Osteoblast (primary cell): Measurements from ENCODE around the gene WDR54. TPM values are rescaled to one million over a fixed set of nuclear protein-coding genes. Genes with fewer than 3 reads are reported as not detected.
A peak's percentile ranks its signal among the peaks of the same experiment; 100 is the strongest.

ENCODE experiments used
- DNase-seq: peaks from one replicate; pipeline ENCODE4 v3.0.0; 2011; ENCODE audit warnings: low spot score, mixed read lengths; ENCODE audit not compliant: insufficient read length; ENCODE audit errors: missing footprints
- H2AFZ ChIP-seq: 2 replicates; pipeline ENCODE4 v1.6.0; 2011; ENCODE audit warnings: mild to moderate bottlenecking, low read length
- H3K27ac ChIP-seq: 2 replicates; pipeline ENCODE4 v1.5.1; 2011; ENCODE audit warnings: mild to moderate bottlenecking, low read depth, low read length, moderate library complexity
- H3K27me3 ChIP-seq: 2 replicates; pipeline ENCODE4 v1.6.0; 2012; ENCODE audit warnings: mild to moderate bottlenecking, control low read depth, inconsistent platforms, low read length, moderate library complexity; ENCODE audit not compliant: insufficient read depth
- H3K36me3 ChIP-seq: 2 replicates; pipeline ENCODE4 v1.5.1; 2011; ENCODE audit warnings: mild to moderate bottlenecking, low read length, control low read depth, moderate library complexity; ENCODE audit not compliant: insufficient read depth
- H3K4me1 ChIP-seq: 2 replicates; pipeline ENCODE4 v1.5.1; 2011; ENCODE audit warnings: mild to moderate bottlenecking, low read length, control low read depth, moderate library complexity; ENCODE audit not compliant: insufficient read depth
- H3K4me2 ChIP-seq: 2 replicates; pipeline ENCODE4 v1.6.0; 2011; ENCODE audit warnings: mild to moderate bottlenecking, low read length; ENCODE audit not compliant: insufficient read depth
- H3K4me3 ChIP-seq: fragments of 200-600 bp; sonication (generic); 3 replicates; pipeline ENCODE4 v1.5.1; 2012; ENCODE audit warnings: mild to moderate bottlenecking, low read length, inconsistent platforms; ENCODE audit not compliant: insufficient read depth
- H3K79me2 ChIP-seq: 2 replicates; pipeline ENCODE4 v1.6.0; 2012; ENCODE audit warnings: mild to moderate bottlenecking, low read length, control low read depth, inconsistent platforms; ENCODE audit not compliant: insufficient read depth
- H3K9me3 ChIP-seq: 2 replicates; pipeline ENCODE4 v1.5.1; 2011; ENCODE audit warnings: low read depth, low read length, control low read depth
- H4K20me1 ChIP-seq: 2 replicates; pipeline ENCODE4 v1.6.0; 2012; ENCODE audit warnings: mild to moderate bottlenecking, low read length, control low read depth; ENCODE audit not compliant: insufficient read depth
- total RNA-seq: library from RNA; depleted of rRNA; stranded (reverse); fragments of >200 nt; gene quantifications from 2 replicates; pipeline ENCODE4 v1.2.3, GENCODE V29; 2012
- TF ChIP-seq, protein P1 (sequence below): IDR thresholded peaks from 2 replicates; pipeline ENCODE4 v1.5.1; 2011; ENCODE audit warnings: mild to moderate bottlenecking, low read depth, low read length, moderate library complexity; ENCODE audit errors: extremely low read depth

Gene WDR54
- total RNA-seq, 1 donor, result 23.9 TPM

DNA sequence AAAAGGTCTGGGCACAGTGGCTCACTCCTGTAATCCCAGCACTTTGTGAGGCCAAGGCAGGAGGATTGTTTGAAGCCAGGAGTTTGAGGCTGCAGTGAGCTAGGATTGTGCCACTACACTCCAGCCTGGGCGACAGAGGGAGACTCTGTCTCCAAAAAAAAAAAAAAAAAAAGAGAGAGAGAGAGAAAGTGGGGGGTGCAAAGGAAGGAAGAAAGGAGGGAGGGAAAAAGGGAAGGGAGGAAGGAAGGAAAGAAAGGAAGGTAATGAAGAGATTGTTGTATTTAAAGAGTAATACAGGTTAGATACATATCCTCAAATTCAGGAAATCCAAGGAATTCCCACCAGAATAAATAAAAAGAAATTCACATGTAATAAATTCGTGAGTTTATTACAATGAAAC lies 19.6 kb upstream of the WDR54 start:
- no peaks in the 10 kb centered on the region for H3K9me3 ChIP-seq

DNA sequence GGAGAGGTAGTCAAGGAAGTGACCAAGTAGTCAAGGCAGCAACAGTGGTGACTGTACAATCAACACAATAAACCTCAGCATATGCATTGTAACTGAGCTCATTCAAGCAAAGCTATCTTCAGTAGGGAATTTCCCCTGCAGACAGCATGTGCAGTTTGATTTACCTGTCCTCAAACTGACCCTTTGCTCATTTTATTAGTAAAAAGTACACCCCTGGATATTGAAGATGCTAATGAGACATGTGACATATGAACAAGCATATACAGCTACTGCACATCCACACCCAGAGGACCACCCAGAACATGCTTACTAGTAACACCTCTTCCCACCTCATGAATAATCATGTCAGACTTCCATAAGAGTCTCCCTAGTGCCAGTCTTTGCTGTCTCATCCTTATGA lies 15.5 kb upstream of the WDR54 start:
- TF ChIP-seq, protein P1, sequence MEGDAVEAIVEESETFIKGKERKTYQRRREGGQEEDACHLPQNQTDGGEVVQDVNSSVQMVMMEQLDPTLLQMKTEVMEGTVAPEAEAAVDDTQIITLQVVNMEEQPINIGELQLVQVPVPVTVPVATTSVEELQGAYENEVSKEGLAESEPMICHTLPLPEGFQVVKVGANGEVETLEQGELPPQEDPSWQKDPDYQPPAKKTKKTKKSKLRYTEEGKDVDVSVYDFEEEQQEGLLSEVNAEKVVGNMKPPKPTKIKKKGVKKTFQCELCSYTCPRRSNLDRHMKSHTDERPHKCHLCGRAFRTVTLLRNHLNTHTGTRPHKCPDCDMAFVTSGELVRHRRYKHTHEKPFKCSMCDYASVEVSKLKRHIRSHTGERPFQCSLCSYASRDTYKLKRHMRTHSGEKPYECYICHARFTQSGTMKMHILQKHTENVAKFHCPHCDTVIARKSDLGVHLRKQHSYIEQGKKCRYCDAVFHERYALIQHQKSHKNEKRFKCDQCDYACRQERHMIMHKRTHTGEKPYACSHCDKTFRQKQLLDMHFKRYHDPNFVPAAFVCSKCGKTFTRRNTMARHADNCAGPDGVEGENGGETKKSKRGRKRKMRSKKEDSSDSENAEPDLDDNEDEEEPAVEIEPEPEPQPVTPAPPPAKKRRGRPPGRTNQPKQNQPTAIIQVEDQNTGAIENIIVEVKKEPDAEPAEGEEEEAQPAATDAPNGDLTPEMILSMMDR, result no peak
- Histone ChIP-seq H3K27ac (no peak overlapping the region), H3K4me3 (no peak overlapping the region), H2AFZ (no peak overlapping the region), H3K4me2 (no peak overlapping the region), H3K79me2 (no peaks in the 10 kb centered on the region), H4K20me1 (no peaks in the 10 kb centered on the region), H3K4me1 (peaks cover 6% of the 10 kb centered on the region), H3K36me3 (no peaks in the 10 kb centered on the region), H3K27me3 (no peaks in the 10 kb centered on the region), H3K9me3 (no peaks in the 10 kb centered on the region)
- no peak for DNase-seq

More for the DNA sequence above, 19.6 kb upstream of the WDR54 start:
- H3K4me1 ChIP-seq, result peaks cover 3% of the 10 kb centered on the region
- no peaks in the 10 kb centered on the region for H3K79me2 ChIP-seq
- TF ChIP-seq, protein P1, result no peak
- H3K4me3 ChIP-seq, result no peak overlapping the region
- no peaks in the 10 kb centered on the region for H3K36me3 ChIP-seq
- no peak overlapping the region for H3K4me2 ChIP-seq
- no peak overlapping the region for H3K27ac ChIP-seq
- H2AFZ ChIP-seq, result no peak overlapping the region
- no peaks in the 10 kb centered on the region for H4K20me1 ChIP-seq
- DNase-seq, result no peak
- H3K27me3 ChIP-seq, result no peaks in the 10 kb centered on the region

DNA sequence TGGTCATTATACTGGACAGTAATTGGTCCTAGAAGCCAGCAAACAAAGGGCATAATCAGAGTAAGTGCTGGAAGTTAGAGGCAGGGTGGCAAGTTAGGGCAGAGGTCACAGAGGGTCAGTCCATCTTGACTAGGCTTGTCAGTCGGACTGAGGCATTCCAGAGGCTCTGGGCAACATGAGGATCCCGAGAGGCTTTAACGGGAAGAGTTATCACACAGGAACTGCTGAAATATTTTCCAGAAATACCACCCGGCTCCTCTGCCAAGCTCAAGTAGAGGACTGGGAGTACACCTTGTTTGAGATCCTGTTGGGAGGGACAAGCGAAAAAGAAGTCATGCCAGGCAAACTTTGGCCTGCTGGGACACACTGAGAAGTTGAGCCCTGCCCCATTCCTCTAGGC lies 13.8 kb upstream of the WDR54 start:
- Histone ChIP-seq H3K4me1 (peaks cover 6% of the 10 kb centered on the region), H4K20me1 (no peaks in the 10 kb centered on the region), H3K9me3 (no peaks in the 10 kb centered on the region), H3K79me2 (no peaks in the 10 kb centered on the region), H3K27ac (no peak overlapping the region), H3K27me3 (no peaks in the 10 kb centered on the region), H2AFZ (no peak overlapping the region), H3K4me2 (no peak overlapping the region), H3K4me3 (no peak overlapping the region), H3K36me3 (no peaks in the 10 kb centered on the region)
- DNase-seq, result peak; percentile 3
- TF ChIP-seq, protein P1, result no peak

- Histone ChIP-seq H3K4me2 (no peak overlapping the region), H3K27me3 (no peaks in the 10 kb centered on the region), H3K4me3 (no peak overlapping the region), H4K20me1 (no peaks in the 10 kb centered on the region), H3K27ac (no peak overlapping the region), H3K4me1 (peaks cover 15% of the 10 kb centered on the region), H3K9me3 (no peaks in the 10 kb centered on the region), H3K36me3 (no peaks in the 10 kb centered on the region), H2AFZ (no peak overlapping the region), H3K79me2 (no peaks in the 10 kb centered on the region)
- TF ChIP-seq, protein P1, result no peak
- DNase-seq, result peak; percentile 77
Measured at GRCh38 chr2:74413001-74413698, 8.4 kb upstream of the WDR54 start.
